ENCODE data around the gene KDM8. TPM values are rescaled to one million over a fixed set of nuclear protein-coding genes. Genes with fewer than 3 reads are reported as not detected.

The KDM8 gene
- total and polyA plus RNA-seq, 9 of the 15 experiments (the other 6 are each of a cell fraction or from before 2014, with no cell fraction given), result 0.61 to 9.1 (median 5.4) TPM

DNA sequence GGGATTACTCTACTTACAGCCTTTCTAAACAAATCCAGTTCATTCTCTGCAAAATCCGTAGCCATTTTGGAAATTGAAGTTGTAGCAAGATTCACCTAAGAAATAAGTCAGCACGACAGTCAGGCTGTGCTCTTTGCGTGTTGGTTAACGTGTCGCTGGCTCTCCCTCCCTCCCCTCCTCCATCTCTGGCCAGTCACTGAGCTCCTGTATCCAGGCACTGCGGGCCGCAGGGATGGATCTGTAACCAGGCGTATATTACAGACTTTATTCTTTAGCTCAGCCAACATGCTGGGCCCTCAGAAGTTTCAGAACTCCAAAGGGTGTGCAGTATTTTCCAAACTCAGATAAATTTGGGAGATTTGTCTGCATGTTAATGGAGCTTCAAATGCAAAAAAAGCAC is 30.8 kb downstream of the KDM8 start:
- CTCF ChIA-PET (ENCODE audit: low intra/inter-chr PET ratio), result interaction anchor here (0.7 to 2.0 kb wide), 2 partner anchors 122 to 134 kb away, joined by 3 to 19 read pairs; no protein-coding TSS in a partner anchor
- POLR2A ChIA-PET, result interaction anchor here (1.2 to 2.3 kb wide), 2 partner anchors 9 to 31 kb away, joined by 3 to 6 read pairs; partner anchors contain the start of gene KDM8
- TF ChIP-seq, protein P1, sequence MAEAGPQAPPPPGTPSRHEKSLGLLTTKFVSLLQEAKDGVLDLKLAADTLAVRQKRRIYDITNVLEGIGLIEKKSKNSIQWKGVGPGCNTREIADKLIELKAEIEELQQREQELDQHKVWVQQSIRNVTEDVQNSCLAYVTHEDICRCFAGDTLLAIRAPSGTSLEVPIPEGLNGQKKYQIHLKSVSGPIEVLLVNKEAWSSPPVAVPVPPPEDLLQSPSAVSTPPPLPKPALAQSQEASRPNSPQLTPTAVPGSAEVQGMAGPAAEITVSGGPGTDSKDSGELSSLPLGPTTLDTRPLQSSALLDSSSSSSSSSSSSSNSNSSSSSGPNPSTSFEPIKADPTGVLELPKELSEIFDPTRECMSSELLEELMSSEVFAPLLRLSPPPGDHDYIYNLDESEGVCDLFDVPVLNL (CRISPR knock-in tag; IDR thresholded peaks at IDR 0.05; ENCODE audit: low read depth), result no peak
- TF ChIP-seq MTF1 (CRISPR knock-in tag; IDR thresholded peaks at IDR 0.05; ENCODE audit: borderline replicate concordance) (no peak), SMAD2 (IDR thresholded peaks at IDR 0.05; ENCODE audit: low read depth, low read length) (no peak), U2AF2 (optimal IDR thresholded peaks at IDR 0.05; ENCODE audit: low read depth, low read length) (no peak), HDGF (IDR thresholded peaks at IDR 0.05) (no peak), KLF6 (CRISPR knock-in tag; IDR thresholded peaks at IDR 0.05; ENCODE audit: borderline replicate concordance) (no peak), RBM25 (IDR thresholded peaks at IDR 0.05; ENCODE audit: low read depth, low read length, severe bottlenecking) (no peak), ZEB2 (IDR thresholded peaks at IDR 0.05) (no peak), MEF2D (tag; conservative IDR thresholded peaks at IDR 0.05; ENCODE audit: low read depth) (no peak), SMAD3 (CRISPR knock-in tag; conservative IDR thresholded peaks at IDR 0.05) (no peak), FOXP1 (CRISPR knock-in tag; IDR thresholded peaks at IDR 0.05) (no peak), MED1 (CRISPR knock-in tag; IDR thresholded peaks at IDR 0.05; ENCODE audit: borderline replicate concordance) (no peak), IRF2 (CRISPR knock-in tag; IDR thresholded peaks at IDR 0.05) (no peak), RFX7 (CRISPR knock-in tag; IDR thresholded peaks at IDR 0.05) (no peak)
- TF ChIP-seq, protein P2, sequence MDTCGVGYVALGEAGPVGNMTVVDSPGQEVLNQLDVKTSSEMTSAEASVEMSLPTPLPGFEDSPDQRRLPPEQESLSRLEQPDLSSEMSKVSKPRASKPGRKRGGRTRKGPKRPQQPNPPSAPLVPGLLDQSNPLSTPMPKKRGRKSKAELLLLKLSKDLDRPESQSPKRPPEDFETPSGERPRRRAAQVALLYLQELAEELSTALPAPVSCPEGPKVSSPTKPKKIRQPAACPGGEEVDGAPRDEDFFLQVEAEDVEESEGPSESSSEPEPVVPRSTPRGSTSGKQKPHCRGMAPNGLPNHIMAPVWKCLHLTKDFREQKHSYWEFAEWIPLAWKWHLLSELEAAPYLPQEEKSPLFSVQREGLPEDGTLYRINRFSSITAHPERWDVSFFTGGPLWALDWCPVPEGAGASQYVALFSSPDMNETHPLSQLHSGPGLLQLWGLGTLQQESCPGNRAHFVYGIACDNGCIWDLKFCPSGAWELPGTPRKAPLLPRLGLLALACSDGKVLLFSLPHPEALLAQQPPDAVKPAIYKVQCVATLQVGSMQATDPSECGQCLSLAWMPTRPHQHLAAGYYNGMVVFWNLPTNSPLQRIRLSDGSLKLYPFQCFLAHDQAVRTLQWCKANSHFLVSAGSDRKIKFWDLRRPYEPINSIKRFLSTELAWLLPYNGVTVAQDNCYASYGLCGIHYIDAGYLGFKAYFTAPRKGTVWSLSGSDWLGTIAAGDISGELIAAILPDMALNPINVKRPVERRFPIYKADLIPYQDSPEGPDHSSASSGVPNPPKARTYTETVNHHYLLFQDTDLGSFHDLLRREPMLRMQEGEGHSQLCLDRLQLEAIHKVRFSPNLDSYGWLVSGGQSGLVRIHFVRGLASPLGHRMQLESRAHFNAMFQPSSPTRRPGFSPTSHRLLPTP (IDR thresholded peaks at IDR 0.05; ENCODE audit: borderline replicate concordance, extremely low read depth, insufficient read length), result no peak
- TF ChIP-seq, protein P3, sequence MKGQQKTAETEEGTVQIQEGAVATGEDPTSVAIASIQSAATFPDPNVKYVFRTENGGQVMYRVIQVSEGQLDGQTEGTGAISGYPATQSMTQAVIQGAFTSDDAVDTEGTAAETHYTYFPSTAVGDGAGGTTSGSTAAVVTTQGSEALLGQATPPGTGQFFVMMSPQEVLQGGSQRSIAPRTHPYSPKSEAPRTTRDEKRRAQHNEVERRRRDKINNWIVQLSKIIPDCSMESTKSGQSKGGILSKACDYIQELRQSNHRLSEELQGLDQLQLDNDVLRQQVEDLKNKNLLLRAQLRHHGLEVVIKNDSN (CRISPR knock-in tag; IDR thresholded peaks at IDR 0.05), result no peak
- TF ChIP-seq, protein P4, sequence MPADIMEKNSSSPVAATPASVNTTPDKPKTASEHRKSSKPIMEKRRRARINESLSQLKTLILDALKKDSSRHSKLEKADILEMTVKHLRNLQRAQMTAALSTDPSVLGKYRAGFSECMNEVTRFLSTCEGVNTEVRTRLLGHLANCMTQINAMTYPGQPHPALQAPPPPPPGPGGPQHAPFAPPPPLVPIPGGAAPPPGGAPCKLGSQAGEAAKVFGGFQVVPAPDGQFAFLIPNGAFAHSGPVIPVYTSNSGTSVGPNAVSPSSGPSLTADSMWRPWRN (IDR thresholded peaks at IDR 0.05; ENCODE audit: low read depth), result no peak

More for the DNA sequence above, 30.8 kb downstream of the KDM8 start:
- ATAC-seq, result no peak
- H3K79me2 ChIP-seq (ENCODE audit: control insufficient read depth, insufficient read depth, low read length), result no peaks in the 10 kb centered on the region
- 85% methylated on average over 8 of the region's 8 CpGs for WGBS (ENCODE audit: insufficient coverage, low coverage, missing lambda C conversion rate)
- in situ Hi-C loops (cut with MboI) (loop anchor here (5.0 kb wide), 1 partner anchor 138 kb away; no protein-coding TSS in a partner anchor), intact Hi-C loops (cut with micrococcal nuclease) (loop anchor here (2.0 kb wide), 2 partner anchors 35 to 223 kb away; partner anchors contain the start of gene NSMCE1)
- no TSS peak for BruUV-seq (replicated peaks)
- H3K9me3 ChIP-seq (replicated peaks; ENCODE audit: control insufficient read depth, insufficient read depth, low read depth, low read length), result no peaks in the 10 kb centered on the region
- H3K4me3 ChIP-seq, result no peak overlapping the region
- DNase-seq (ENCODE audit: extremely low read depth in 1 of 4, low spot score in 3 of 4), result no peak
- H3K9me1 ChIP-seq (ENCODE audit: control insufficient read depth, insufficient read depth, low read length), result no peaks in the 10 kb centered on the region
- H3K27me3 ChIP-seq (ENCODE audit: control insufficient read depth in 2 of 2, insufficient read depth in 2 of 2, low read length in 2 of 2), result no peaks in the 10 kb centered on the region
- no peak overlapping the region for H3K9ac ChIP-seq (ENCODE audit: insufficient read depth in 1 of 2, low read depth in 2 of 2, low read length in 2 of 2)
- H3K36me3 ChIP-seq (ENCODE audit: control insufficient read depth, insufficient read depth, low read length), result peaks cover 29% of the 10 kb centered on the region; the same call in 2 of the 3 replicates
- no peak overlapping the region for H3K4me2 ChIP-seq (ENCODE audit: insufficient read depth, low read length)
- H3K4me1 ChIP-seq (replicated peaks in 1 of 2; ENCODE audit: control insufficient read depth in 2 of 2, insufficient read depth in 2 of 2, low read length in 2 of 2), result peaks cover 32 to 51% of the 10 kb centered on the region in 2 experiments
- H4K20me1 ChIP-seq (replicated peaks; ENCODE audit: control insufficient read depth, insufficient read depth, low read length), result no peaks in the 10 kb centered on the region
- no peak overlapping the region for H2AFZ ChIP-seq (ENCODE audit: low read depth, low read length)
- H3K27ac ChIP-seq (ENCODE audit: extremely low read depth, low read depth, low read length), result no peak overlapping the region
- no peak for FAIRE-seq

All from K562 (cell line).